Stimulated activated memory B cell treated with anti-CD40 and anti-IgM and Interleukin-4, amounts not matched to agents 10 μg/mL and 1 μg/mL and 100 μg/mL, for 72 hours (primary cell): ENCODE results near the gene ARRB1.
A peak's percentile ranks its signal among the peaks of the same experiment; 100 is the strongest.

Experiments
- ATAC-seq: fragments of 150-1000 bp; cut with Tn5 transposase; 2 replicates; pipeline ENCODE4 v1.10.0; 2021
- H3K27ac Mint-ChIP-seq: one replicate; pipeline ENCODE4 v1.8.0; 2022; ENCODE audit warnings: mild to moderate bottlenecking, mixed read lengths
- H3K27me3 Mint-ChIP-seq: one replicate; pipeline ENCODE4 v1.8.0; 2022; ENCODE audit warnings: mixed read lengths
- H3K36me3 Mint-ChIP-seq: one replicate; pipeline ENCODE4 v1.8.0; 2022; ENCODE audit warnings: mixed read lengths
- H3K4me1 Mint-ChIP-seq: one replicate; pipeline ENCODE4 v1.8.0; 2022; ENCODE audit warnings: mixed read lengths
- H3K4me3 Mint-ChIP-seq: one replicate; pipeline ENCODE4 v1.8.0; 2022; ENCODE audit warnings: mild to moderate bottlenecking, moderate library complexity, mixed read lengths
- H3K9me3 Mint-ChIP-seq: one replicate; pipeline ENCODE4 v1.8.0; 2022; ENCODE audit warnings: mixed read lengths

Gene ARRB1

DNA sequence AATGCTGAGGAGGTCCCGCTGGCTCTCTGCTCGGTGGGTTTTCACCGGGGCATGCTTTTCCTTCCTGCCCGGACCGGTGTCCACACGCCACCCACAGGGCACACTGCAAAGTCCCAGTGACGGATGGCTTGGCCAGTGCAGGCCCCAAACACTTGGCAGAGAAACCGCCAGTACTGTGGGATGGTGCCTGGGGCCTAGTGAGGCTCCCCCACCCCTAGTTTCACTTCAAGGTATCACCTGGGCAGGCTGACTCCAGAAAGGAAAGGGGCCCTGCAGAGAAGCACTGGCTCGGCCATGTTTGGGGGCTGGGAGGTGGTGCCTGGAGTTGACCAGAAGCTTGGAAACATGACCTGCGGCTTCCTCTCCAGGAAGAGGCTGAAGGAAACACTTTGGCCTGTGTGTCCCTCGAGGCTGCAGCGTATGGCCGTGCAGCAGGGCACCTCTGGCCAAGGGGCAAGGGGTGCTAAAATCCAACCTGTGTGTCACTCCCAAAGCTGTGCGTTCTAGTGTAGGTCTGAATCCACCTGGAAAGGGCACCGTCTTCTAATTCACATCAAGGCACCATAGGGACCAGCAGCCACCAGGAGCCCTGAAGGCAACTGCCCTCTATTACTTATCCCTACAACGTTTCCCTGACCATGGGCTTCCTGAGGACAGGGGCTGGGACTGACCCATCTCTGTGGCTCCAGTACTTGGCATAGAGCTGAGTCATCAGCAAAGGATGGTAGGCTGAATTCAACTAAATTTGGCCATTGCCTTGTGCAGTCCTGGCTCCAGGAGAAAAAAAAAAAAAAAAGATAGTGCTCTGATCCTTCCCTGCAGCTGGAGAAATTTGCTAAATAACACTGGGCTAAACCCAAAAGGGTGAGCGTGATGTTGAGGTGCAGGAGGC, 88.3 kb downstream of the ARRB1 start:
- Mint-ChIP-seq H3K27ac (peak overlapping the region; percentile 67), H3K36me3 (no peaks in the 10 kb centered on the region), H3K4me1 (peaks cover 47% of the 10 kb centered on the region), H3K4me3 (no peak overlapping the region), H3K9me3 (no peaks in the 10 kb centered on the region), H3K27me3 (peaks cover 3% of the 10 kb centered on the region)
- no peak for ATAC-seq

DNA sequence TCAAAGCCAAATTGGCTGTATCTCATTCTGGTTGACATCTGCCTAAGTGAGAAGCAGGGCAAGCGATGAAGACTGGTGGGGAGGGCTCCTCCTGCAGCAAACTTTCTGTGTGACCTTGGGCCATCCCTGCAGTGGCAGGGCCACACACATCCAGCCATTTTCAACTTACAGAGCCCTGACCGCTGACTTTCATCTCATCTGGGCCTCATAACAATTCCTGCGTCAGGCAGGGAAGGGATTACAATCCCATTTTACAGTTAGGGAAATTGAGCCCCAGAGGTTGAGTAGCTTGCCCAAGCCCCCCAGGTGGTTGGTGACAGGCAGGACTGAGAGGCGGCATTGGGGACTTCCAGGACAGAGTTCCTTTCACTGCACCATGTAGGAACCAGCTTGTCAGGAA, 89.0 kb downstream of the ARRB1 start:
- no peak for ATAC-seq
- Mint-ChIP-seq H3K36me3 (no peaks in the 10 kb centered on the region), H3K4me1 (peaks cover 47% of the 10 kb centered on the region), H3K4me3 (no peak overlapping the region), H3K27me3 (peaks cover 10% of the 10 kb centered on the region), H3K9me3 (no peaks in the 10 kb centered on the region), H3K27ac (no peak overlapping the region)

DNA sequence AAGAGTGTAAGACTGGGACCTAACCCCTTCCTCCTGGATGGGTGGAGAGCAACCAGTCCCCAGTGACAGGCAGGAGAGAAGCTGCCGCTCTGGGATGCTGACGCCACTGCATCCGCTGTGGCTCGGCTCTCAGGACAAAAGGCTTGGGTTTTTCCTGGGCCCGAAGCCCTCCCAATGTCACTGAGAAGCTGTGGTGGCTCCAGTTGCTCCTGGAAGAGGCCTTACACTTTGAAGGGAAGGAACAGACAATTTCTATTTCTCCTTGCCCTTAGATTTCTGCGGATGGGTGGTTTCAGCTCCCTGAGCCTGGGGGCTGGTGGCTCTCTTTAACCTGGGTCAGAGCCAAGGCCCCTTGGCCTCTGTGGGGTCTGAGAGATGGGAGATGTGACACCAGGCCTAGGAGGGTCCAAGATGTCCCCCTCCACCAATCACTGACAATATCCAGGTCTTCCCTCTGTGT, 89.5 kb downstream of the ARRB1 start:
- H3K36me3 Mint-ChIP-seq, result no peaks in the 10 kb centered on the region
- ATAC-seq, result no peak
- H3K27me3 Mint-ChIP-seq, result peaks cover 10% of the 10 kb centered on the region
- peaks cover 42% of the 10 kb centered on the region for H3K4me1 Mint-ChIP-seq
- no peaks in the 10 kb centered on the region for H3K9me3 Mint-ChIP-seq
- H3K27ac Mint-ChIP-seq, result peak overlapping the region; percentile 35
- no peak overlapping the region for H3K4me3 Mint-ChIP-seq

DNA sequence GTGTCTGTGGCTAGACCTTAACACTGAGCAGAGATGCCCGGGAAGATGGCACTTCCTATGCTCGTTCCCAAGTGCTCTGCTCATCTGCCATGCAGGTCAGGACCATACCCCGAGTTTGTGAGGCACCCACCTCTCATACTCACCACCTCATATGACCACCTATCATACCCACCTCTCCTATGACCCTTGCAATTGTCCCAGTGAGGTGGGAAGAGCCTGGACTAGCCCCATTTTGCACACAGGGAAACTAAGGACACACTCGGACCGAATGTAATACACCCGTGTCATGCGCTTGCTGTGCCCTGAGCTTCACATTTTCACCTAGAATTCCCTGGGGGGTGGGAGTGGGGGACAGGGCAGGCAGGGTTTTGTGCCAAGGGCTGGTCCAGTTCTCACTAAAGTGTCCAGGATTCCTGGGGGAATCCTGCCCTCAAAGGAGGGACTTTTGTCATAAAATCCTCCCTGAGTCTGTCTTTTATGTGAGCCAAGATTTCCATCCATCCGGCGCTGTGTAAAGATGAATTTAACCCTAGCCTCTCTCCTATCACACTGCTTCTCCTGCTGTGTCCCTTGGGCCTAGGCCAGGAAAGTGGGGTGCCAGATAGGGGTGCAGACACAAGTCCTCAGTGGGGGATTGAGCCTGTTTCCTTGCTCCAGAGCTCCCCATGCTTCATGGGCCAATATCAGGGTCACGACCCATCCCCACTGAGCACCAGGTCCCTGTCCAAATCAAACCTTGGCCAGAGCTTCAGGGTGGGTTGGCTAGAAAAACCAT, 90.9 kb downstream of the ARRB1 start:
- H3K27ac Mint-ChIP-seq, result no peak overlapping the region
- H3K36me3 Mint-ChIP-seq, result no peaks in the 10 kb centered on the region
- H3K4me3 Mint-ChIP-seq, result no peak overlapping the region
- ATAC-seq, result no peak
- peaks cover 19% of the 10 kb centered on the region for H3K27me3 Mint-ChIP-seq
- no peaks in the 10 kb centered on the region for H3K9me3 Mint-ChIP-seq
- peaks cover 31% of the 10 kb centered on the region for H3K4me1 Mint-ChIP-seq

DNA sequence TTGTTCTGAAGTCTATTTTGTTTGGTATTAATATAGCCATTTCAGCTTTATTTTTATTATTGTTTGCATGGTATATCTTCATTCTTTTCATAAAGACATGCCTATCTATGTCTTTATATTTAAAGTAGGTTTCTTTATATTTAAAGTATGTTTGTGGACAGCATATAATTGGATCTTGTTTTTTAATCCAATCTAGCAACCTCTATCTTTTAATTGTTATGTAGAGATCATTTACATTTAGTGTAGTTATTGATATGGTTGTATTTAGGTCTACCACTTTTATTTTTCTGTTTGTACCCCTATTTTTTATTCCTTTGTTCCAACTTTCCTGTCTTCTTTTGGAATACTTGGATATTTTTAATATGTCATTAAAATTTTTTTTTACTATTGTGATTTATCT, 97.1 kb downstream of the ARRB1 start:
- Mint-ChIP-seq H3K9me3 (peaks cover 2% of the 10 kb centered on the region), H3K27ac (no peak overlapping the region), H3K36me3 (no peaks in the 10 kb centered on the region), H3K27me3 (peaks cover 44% of the 10 kb centered on the region), H3K4me1 (no peaks in the 10 kb centered on the region), H3K4me3 (no peak overlapping the region)
- ATAC-seq, result no peak

DNA sequence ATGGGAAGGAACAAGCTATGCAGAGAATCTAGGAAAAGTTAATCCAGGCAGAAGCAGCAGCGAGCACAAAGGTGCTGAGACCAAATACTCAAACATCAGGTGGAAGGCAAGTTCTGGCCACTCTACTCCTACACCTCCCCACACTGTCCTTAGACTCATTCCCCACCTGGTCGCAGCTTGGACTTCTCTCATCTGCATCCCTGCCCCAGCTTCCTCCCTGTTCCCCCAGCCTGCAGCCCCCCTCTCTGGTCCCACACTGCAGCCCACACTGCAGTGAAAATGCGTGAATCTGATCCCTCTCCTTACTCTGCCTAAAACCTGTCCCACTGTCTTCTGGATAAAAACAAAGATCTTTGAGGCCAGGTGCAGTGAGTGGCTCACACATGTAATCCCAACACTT, 101.8 kb downstream of the ARRB1 start:
- no peak for ATAC-seq
- H3K9me3 Mint-ChIP-seq, result peaks cover 2% of the 10 kb centered on the region
- no peak overlapping the region for H3K4me3 Mint-ChIP-seq

DNA sequence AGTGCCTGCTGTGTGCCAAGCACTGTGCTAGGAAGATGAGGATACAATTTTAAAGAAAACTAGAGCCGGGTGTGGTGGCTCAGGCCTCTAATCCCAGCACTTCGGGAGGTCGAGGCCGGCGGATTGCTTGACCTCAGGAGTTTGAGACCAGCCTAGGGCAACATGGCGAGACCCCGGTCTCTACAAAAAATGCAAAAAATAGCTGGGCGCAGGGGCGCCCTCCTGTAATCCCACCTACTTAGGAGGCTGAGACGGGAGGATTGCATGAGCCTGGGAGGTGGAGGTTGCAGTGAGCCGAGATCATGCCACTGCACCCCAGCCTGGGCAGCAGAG, 102.6 kb downstream of the ARRB1 start:
- no peak for ATAC-seq
- peaks cover 6% of the 10 kb centered on the region for H3K4me1 Mint-ChIP-seq

More for the DNA sequence above, 101.8 kb downstream of the ARRB1 start:
- Mint-ChIP-seq H3K4me1 (peaks cover 6% of the 10 kb centered on the region), H3K27me3 (peaks cover 25% of the 10 kb centered on the region), H3K36me3 (no peaks in the 10 kb centered on the region), H3K27ac (no peak overlapping the region)

DNA sequence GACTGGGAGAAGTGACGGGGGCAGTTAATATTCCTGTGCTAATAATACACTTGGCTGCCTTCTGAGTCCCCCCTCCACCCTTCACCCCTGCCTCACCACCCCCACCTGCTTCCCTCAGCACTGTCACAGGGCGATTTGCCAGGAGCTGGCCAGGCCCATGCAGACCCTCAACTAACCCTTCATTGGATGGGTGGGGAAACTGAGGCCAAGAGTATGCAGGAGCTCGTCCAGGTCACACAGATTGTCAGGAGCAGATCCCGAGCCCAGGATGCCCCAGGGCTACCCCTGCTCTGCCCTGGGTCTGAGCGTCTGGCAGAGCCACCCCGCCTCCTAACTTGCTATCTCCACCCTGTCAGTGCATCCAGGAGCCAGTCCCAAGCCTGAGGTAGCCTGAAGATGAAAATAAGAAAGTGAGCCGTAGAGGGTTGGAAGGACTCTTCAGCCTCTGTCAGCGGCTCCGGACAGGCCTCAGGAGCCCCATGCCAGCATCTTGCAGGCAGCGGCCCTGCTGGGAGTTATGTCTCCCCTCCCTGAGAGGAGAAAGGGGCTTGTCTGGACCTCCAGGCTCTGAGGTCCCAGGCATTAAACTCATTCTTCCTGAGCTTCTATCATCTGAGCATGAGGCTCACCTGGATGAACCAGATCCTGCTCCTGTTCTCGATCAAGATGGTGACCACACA, 104.7 kb downstream of the ARRB1 start:
- no peak for ATAC-seq
- Mint-ChIP-seq H3K27me3 (peaks cover 46% of the 10 kb centered on the region), H3K4me1 (peaks cover 16% of the 10 kb centered on the region)

More for the DNA sequence above, 102.6 kb downstream of the ARRB1 start:
- Mint-ChIP-seq H3K36me3 (no peaks in the 10 kb centered on the region), H3K4me3 (no peak overlapping the region), H3K9me3 (peaks cover 2% of the 10 kb centered on the region), H3K27ac (no peak overlapping the region), H3K27me3 (peaks cover 29% of the 10 kb centered on the region)

DNA sequence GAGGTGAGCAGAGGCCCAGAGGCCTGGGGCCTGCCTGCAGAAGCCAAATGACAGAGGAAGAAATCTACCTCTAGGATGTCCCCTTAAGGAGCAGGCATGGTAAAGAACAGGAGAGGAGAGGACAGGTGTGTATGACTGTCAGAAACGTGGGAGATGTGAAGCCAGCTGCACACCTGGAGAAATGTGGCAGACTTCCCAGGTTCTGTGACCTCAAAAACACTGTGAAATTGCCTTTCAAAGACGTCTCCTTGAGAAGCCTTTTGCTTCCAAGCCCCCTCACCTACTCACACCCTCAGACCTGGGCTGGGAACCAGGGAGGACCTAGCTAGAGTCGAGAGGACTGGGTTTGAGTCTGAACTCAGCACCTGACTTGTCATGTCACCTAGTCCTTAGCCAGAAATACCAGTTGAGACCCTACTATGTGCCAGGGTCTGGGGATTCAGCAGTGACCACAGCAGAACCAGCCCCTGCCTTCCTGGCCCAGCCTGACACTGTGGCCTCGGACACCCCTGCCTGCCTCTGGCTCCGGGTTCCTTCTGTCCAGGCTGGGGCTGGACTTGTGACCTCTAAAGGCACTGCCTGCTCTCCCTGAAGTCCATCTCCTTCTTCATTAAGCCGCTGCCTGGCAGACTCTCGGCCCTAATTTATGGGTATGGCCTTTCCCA, 105.3 kb downstream of the ARRB1 start:
- no peak for ATAC-seq
- peaks cover 40% of the 10 kb centered on the region for H3K27me3 Mint-ChIP-seq
- peaks cover 16% of the 10 kb centered on the region for H3K4me1 Mint-ChIP-seq
- H3K36me3 Mint-ChIP-seq, result no peaks in the 10 kb centered on the region
- H3K9me3 Mint-ChIP-seq, result no peaks in the 10 kb centered on the region
- H3K27ac Mint-ChIP-seq, result no peak overlapping the region
- H3K4me3 Mint-ChIP-seq, result no peak overlapping the region

More for the DNA sequence above, 104.7 kb downstream of the ARRB1 start:
- H3K36me3 Mint-ChIP-seq, result no peaks in the 10 kb centered on the region
- H3K27ac Mint-ChIP-seq, result no peak overlapping the region
- H3K4me3 Mint-ChIP-seq, result no peak overlapping the region
- no peaks in the 10 kb centered on the region for H3K9me3 Mint-ChIP-seq

DNA sequence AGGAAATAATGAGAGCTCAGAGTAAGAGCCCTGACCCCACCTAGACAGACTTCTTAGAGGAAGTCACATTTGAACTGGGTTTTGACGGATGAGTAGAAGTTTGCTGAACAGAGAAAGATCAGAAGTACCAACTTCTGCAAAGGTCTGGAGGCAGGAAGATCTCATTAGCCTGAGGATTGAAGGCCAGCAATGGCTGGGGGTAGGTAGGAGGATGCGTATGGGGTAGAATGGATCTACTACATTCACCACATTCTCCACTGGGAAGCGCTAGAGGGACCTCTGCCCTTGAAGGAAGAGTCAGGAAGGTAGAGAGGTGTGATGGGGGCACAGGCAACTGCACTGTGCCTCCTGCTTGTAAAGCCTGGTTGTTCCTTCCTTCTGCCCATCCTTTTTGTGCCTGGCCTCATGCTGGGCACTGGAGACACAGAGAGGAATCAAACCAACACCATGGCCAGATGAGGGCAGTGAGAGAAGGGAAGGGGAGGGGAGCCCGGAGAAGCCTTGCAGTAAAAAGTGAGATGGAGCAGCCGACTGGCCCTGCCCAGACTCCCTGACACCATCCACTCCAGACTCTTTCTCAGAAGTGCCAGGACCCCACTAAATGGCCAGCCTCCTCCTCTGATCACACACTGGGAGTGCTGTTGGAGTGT, 106.0 kb downstream of the ARRB1 start:
- H3K4me3 Mint-ChIP-seq, result no peak overlapping the region
- H3K9me3 Mint-ChIP-seq, result no peaks in the 10 kb centered on the region
- ATAC-seq, result no peak
- H3K27ac Mint-ChIP-seq, result no peak overlapping the region
- peaks cover 16% of the 10 kb centered on the region for H3K4me1 Mint-ChIP-seq
- H3K27me3 Mint-ChIP-seq, result peaks cover 39% of the 10 kb centered on the region
- no peaks in the 10 kb centered on the region for H3K36me3 Mint-ChIP-seq

DNA sequence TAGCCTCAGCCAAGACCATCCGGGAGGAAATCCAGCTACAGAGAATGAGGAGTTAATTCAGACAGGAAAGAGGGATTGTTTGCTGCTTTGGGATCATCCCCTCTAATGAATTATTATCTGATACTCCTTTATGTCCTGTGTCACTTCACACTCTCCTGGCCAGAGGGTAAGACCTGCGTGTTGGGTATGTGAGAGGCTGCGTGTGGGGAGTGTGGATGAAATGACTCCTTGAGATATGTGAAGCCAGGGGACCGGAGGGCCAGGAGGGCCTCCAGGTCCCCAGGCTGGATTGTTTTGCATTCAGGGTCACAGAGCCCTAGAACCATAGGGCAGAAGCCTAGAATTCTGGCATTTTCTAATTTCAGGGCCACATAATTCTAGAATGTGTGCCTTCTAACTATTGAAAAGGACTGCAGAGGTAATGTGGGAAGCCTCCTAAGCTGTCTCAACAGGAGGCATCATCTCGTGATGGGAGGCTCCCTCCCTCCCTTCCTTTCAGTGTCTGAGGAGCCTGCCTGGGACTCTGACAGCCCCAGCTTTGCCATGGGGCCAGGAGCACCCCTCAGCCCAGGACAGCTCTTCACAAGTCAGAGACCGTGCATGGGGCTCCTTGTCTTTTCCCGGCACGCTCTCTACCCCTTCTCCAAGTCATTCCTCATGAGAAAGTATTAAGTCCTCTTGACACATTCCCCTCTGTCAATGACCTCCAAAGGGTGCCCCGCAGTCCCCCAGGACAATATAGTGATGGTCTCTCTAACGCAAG, 107.2 kb downstream of the ARRB1 start:
- Mint-ChIP-seq H3K27ac (no peak overlapping the region), H3K36me3 (no peaks in the 10 kb centered on the region), H3K9me3 (no peaks in the 10 kb centered on the region), H3K4me3 (no peak overlapping the region), H3K27me3 (peaks cover 38% of the 10 kb centered on the region), H3K4me1 (peaks cover 16% of the 10 kb centered on the region)
- ATAC-seq, result no peak

DNA sequence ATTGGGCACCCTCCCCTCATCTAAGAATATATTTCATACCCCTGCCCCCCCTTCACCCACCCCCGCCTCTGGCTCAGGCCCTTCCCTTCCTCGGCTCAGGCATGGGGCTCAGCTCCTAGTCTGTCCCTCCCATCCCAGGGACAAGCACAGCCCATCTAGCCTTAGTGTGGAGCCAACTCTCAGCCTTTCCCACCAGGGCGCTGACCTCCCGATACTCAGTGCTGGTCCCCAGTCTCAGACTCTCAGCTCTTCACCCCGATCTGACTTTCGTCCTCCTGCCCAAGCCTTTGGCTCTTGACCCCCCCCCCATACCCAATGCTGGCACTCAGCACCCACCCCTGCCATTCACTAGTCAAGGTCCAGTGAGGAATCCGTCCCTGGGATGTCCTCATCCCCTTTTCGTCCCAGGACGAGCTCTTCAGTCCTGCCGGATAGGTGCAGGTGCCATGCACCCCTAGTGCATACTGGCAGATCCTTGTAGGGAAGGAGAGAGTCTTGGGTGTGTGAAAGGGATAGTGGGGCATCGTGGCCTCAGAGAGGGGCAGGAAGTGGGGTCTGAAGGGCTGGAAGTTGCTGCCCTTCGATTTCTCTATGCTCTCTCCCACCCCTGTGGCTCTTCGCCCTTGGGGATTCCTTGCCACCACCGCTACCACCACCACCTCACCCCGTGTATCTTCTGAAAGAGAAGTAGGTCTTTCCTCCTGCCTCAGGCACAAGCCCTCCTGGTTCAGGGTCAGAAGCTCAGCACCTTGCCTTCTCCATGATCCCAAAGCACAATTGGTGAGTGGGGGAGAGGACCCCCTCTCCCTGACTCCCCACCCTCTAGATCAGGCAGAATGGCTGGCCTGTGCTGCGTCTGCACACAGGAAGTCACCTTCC, 108.5 kb downstream of the ARRB1 start:
- H3K4me1 Mint-ChIP-seq, result peaks cover 10% of the 10 kb centered on the region
- H3K36me3 Mint-ChIP-seq, result no peaks in the 10 kb centered on the region
- peaks cover 41% of the 10 kb centered on the region for H3K27me3 Mint-ChIP-seq
- no peak overlapping the region for H3K27ac Mint-ChIP-seq
- no peak for ATAC-seq
- H3K4me3 Mint-ChIP-seq, result peak overlapping the region; percentile 79
- H3K9me3 Mint-ChIP-seq, result no peaks in the 10 kb centered on the region

DNA sequence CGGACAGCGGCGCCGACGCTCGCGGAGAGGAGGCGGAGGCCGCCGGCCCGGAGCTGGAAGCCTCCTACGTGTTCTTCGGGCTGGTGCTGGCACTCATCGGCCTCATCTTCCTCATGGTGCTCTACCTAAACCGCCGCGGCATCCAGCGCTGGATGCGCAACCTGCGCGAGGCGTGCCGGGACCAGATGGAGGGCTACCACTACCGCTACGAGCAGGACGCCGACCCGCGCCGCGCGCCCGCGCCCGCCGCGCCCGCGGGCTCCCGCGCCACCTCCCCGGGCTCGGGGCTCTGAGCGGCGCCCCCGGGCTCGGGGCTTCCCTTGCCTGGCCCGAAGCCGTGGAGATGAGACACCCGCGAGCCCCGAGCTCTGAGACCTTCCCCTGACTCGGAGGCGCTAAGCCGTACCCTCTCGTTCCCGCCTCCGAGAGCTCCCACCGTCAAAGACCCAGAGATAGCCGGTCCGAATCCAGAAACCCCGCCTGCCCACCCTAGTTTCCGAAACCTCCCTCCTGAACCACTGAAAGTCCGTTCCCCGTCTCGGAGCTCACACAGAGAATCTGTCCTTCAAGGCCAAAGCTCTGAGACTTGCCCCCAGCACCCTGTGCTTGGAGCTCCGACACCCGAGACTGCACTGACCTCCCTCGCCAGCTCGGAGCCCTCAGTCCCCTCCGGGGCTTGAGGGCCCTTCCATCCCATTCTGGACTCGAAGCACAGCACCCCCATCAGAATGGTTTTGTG, 109.4 kb downstream of the ARRB1 start:
- peaks cover 50% of the 10 kb centered on the region for H3K27me3 Mint-ChIP-seq
- H3K27ac Mint-ChIP-seq, result no peak overlapping the region
- no peaks in the 10 kb centered on the region for H3K36me3 Mint-ChIP-seq
- no peak for ATAC-seq
- H3K4me3 Mint-ChIP-seq, result peak overlapping the region; percentile 79
- H3K9me3 Mint-ChIP-seq, result no peaks in the 10 kb centered on the region
- H3K4me1 Mint-ChIP-seq, result peaks cover 10% of the 10 kb centered on the region
